ENCODE data around the gene RAP1B.
A peak's percentile ranks its signal among the peaks of the same experiment; 100 is the strongest.
"Not testable (repeated sequence)": the region's sequence is repeated elsewhere in the genome, so short reads cannot be mapped to it uniquely, and the experiment has no call there.

Gene RAP1B

DNA sequence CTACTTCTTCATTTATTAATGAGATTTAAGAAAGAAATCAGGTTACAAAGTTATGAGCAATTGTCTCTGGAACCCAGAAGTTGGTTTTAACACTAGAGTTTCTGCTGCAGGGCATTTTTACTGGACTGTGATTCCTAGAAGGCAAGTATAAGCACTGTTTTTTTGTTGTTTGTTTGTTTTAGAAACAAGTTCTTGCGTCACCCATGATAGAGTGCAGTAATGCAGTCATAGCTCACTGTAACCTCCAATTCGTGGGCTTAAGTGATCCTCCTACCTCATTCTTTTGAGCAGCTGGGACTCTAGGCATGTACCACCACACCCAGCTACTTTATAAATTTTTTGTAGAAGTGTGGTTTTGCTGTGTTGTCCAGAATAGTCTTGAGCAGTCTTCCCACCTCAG, 25.6 kb downstream of the RAP1B start:
- no peak for DNase-seq (ENCODE audit: low spot score)

DNA sequence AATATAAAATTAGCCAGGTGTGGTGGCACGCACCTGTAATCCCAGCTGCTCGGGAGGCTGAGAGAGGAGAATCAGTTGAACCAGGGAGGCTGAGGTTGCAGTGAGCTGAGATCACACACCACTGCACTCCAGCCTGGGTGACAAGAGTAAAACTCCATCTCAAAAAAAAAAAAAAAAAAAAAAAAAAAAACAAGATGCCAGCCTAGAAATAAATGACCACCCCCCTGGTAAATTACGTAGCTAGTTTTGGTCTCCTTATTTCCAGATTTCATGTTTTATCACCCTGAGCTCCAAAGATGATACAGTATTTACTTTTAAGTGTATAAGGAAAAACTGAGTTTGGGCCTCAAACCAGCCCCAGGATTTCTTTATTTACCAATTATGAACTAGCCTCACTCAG, 26.7 kb downstream of the RAP1B start:
- DNase-seq (ENCODE audit: low spot score) = not testable (repeated sequence)

DNA sequence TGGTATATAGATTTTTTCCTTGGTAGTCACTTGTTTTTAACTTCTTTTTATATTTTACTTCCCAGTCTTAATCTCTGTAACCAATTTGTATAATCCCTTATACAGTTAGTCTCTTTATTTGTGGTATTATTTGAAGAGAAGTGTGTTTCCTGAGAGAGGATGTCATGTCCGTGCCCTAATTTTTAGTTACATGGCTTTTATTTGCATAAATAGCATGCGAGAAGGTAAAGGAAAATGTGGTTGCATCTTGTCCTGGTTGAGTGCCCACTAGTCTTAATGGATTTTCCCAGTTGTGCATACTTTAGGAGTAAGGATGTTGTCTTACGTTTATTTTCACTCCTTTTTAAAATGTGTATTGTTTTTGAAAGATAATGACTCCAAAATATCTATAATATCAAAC, 27.5 kb downstream of the RAP1B start:
- no peak for DNase-seq (ENCODE audit: low spot score)

DNA sequence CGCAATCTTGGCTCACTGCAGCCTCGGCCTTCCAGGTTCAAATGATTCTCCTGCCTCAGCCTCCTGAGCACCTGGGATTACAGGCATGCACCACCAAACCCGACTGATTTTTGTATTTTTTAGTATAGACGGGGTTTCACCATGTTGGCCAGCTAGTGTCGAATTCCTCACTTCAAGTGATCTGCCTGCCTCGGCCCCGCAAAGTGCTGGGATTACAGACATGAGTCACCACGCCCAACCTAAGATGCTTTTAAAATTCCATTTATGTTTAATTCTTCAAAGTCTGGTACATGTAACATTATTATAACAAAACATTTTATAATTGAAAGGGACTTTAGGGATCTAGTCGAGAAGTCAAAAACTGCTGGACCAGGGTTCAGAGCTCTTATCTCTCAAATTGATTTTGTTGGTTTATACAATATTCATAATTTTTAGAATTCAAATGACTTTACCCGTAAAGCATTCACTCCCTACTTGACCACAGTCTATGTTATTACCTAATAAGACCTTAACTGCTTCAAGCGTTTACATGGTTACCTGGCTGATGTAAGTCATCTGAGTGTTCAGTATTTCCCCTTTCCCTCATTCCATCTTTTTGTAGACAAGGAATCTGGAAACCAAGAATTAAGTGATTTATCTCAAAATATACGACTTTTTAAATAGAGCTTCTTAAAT, 28.2 kb downstream of the RAP1B start:
- no peak for DNase-seq (ENCODE audit: low spot score)

DNA sequence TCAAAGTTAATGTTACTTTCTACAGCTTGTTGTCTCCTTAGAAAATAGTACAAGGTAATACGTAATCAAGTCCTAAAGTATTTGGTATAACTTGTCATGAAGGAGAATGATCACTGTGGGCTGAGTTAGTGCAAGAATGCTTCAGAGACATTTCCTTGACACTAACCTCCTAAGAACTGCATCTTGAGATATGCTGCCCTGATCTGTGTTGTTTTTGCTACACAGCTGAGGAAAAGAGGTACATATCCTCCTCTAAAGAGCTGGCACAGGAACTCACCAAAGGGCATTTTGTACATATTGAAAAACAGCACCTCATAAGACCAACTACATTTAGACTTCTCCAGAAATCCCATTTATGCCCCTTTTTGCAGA, 28.7 kb downstream of the RAP1B start:
- no peak for DNase-seq (ENCODE audit: low spot score)

DNA sequence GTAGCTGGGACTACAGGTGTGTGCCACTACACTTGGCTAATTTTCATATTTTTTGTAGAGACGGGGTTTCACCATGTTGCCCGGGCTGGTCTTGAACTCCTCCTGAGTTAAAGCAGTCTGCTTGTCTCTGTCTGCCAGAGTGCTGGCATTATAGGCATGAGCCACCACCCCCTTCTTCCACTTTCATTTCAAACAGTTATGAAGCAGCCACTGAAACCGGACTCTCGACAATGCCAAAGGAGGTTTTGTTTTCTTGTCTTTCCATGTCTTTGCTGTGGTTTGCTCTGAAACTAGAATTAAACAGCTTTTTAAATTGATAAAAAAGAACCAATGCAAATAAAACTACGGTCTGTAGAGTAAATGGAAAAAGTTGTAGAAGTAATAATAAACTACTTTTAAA, 30.4 kb downstream of the RAP1B start:
- DNase-seq (ENCODE audit: low spot score) = peak; percentile 35

DNA sequence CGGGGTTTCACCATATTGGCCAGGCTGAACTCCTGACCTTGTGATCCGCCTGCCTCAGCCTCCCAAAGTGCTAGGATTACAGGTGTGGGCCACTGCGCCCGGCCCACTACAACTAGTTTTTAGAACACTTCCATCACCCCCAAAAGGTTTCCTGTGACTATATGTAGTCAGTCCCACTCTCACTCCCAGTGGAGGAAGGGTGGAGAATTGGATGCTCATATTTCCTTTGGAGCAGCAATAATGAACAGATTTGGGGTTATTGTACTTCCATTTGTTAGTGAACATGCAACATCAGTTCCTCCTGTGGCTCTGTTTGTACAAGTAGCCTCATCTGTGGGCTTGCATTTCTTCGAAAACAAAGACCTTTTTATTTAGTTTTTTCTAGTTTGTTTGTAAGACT, 35.8 kb downstream of the RAP1B start:
- no peak for DNase-seq (ENCODE audit: low spot score)

DNA sequence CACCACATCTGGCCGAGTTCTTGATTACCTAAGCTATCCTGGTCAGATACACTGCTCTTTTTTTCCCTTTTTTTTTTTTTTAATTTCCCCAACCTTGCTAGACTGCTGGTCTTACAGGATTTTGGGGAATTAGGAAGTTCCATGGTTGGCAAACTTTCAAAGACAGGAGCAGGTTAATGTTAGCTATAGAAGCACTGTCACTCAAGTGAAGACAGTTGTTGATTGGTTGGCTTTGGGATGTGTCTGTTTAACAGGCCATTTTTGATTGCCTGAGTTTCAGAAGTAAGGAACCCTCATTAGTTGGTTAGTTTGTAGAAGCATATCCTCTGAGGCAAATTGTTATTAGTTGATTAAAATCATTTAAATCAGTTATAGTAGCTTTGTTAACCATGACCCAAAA, 36.8 kb downstream of the RAP1B start:
- no peak for DNase-seq (ENCODE audit: low spot score)

DNA sequence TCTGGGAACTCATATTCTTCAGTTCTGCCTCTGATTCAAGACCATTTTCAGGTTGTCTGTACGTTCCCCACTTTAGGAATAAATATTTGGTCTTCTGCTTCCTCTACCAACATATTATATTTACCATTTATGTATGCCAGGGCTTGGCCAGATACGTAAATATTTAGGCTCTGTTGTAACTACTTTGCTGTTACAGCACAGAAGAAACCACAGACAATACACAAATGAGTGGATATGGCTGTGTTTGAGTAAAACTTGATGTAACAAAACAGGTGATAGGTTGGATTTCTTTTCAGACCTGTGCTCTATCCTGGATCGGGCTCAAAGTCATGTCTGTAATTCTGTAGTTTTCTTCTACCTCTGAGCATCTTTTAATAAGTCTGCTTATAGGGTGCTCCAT, 37.5 kb downstream of the RAP1B start:
- DNase-seq (ENCODE audit: low spot score) = no peak

DNA sequence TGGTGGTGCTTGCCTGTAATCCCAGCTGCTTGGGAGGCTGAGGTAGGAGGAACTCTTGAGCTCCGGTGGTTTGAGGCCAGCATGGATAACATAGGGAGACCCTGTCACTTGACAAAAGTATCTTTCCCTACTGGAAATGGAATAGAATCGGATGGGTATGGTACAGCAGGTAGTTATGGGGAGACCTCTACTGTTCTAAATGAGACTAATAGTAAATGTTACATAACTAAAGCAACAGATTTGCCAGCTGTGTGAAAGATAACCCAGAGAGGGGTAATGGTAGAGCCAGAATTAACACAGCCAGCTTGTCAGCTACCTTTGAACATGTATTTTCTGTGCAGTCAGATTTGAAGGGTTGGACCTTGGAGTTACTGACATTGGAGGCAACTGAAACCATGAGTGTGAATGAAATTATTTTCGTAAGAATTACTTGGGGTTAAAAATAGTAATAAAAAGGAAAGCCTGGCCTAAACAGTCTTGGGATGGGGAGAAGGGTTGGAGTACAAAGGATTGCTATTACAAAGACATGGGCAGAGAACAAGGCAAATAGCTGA, 54.4 kb downstream of the RAP1B start:
- DNase-seq (ENCODE audit: low spot score) = no peak

DNA sequence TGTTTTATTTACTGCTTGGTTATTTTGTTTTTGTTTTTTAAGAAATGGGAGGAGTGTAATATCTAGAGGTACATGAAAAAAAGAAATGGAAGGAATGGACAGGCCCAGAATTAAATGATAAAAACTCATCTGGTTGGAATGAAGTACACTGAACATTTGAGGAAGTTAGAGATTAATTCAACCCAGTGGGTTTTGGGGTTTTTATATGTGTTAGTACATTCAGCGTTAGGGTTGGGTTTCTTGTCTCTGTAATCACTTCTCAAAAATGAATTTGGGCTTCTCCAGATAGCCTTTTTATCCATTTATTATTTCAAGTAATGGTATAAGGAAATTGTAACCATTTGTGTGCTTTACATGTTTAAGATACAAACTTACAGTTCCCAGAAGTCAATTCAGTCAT, 56.6 kb downstream of the RAP1B start:
- no peak for DNase-seq (ENCODE audit: low spot score)

DNA sequence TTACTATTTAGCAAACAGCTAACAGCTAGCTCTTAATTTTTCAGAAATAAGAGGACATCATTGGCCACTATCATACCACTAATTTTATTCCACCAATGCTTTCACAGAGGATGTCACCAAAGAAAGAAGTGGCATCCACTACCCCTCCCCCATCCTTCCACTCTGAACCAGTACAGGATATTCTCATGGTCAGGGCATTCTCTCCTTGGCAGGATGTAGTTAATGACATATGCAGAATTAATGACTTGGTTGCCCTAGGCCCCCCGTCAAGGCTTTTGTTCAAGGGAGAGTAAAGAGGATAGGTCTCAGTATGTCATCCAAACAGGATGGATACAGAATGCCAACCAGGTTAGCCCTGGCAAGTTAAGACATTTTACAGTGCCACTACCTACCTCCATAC, 57.2 kb downstream of the RAP1B start:
- no peak for DNase-seq (ENCODE audit: low spot score)

DNA sequence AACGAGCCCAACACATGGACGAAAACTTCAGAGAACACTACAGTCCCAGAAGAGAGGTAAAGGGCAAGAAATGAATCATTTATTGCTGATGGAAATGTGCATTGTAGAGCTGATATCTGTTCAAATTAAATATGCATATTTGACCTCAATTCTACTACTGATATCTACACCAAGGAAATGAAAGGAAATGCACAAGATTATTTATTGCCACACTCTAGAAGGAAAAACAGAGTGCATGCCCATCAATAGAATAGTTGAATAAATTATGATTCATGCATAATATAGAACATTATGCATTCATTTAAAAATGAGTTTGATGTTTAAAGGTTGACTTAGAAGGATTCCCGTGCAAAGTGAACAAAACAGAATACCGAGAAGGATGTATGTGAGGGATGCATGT, 60.5 kb downstream of the RAP1B start:
- no peak for DNase-seq (ENCODE audit: low spot score)

DNA sequence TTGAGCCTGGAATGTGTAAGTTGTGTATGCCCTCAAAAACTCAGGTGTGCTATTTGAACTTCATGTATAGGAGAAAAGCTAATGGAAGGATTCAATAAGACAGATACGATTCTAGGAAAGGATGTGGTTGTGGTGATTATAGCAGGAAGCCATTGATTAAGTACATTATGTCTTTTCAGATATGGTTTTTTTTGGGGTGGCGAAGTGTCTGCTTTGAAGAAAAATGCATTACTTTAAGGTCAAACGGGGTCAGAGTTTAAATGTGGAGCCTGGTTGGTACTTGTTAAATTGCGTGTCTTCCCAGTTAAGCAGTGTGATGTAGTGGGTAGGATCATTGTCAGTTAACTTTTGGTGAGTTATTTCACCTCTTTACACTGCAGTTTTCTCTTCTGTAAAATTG, 63.1 kb downstream of the RAP1B start:
- peak; percentile 55 for DNase-seq (ENCODE audit: low spot score)

DNA sequence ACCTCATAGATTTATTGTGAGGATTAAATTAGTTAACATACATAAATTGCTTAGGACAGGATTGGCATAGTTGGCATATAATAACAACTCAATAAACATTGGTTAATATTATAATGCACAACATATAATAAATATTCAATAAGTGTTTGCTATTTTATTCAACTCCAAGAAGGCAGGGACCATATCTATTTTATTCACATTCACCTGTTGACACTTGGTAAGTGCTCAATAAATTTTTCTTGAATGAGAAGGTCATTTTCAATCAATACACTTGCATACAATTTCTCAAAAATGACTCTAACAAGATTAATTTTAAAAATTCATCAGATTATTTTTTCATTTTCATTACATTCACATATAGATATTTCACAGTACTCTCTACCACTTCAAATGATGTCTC, 63.7 kb downstream of the RAP1B start:
- no peak for DNase-seq (ENCODE audit: low spot score)

DNA sequence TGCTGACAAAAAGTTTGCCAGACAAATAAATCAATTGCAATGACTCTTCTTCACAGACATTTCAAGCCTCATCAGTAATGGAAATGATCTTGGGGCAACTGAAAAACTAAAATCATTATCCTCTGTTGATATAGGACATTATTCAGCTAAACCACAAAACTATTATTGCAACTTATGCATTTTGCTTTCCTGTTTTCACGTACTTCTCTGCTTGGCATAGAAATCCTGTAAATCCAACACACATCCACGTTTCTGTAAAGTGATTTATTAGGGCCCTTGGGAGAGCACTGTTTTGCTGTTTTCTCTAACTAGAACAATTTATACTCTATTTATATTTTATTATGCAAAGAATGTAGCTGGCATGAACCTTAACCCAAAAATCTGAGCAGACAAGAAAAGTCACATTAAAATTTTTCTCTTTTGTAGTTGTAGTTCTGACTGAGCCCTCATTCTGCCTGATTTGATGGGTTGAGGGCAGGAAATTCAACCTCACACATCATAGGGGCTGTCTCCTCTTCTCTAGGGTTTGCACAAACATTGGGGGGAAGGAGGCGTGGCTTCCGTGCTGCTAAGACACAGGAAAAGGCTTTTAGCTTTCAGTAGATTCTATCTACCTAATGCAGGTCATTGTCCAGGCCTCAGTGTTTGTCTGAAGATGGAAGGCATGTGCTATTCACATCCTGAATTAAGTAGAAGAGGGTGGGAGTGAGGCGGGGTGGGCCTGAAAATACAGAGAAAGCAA, 64.6 kb downstream of the RAP1B start:
- peak; percentile 71 for DNase-seq (ENCODE audit: low spot score)

DNA sequence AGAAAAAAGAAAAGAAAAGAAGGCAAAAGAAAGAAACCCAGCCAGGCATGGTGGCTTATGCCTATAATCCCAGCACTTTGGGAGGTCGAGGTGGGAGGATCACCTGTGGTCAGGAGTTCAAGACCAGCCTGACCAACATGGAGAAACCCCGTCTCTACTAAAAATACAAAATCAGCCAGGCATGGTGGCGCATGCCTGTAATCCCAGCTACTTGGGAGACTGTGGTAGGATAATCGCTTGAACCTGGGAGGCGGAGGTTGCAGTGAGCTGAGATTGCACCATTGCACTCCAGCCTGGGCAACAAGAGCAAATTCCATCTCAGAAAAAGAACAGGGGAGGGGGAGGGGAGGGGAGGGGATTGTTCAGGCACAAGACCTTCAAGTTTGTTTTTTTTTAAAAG, 66.2 kb downstream of the RAP1B start:
- DNase-seq (ENCODE audit: low spot score) = not testable (repeated sequence)

DNA sequence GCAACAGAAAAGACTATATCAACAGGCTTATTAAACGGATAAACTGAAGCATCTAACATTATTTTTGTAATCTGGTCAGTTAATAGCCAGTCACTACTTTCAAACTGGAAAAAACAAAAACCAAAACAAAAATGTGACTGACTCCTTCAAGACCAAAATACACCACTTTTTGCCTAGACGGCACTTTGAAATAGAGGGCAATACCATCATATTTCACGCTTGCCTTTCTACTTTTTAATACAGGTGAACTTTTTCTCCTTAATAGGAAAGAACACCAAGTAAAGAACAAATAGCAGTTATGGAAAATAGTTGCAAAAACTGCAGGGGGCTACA, 75.5 kb downstream of the RAP1B start:
- no peak for DNase-seq (ENCODE audit: low spot score)

DNA sequence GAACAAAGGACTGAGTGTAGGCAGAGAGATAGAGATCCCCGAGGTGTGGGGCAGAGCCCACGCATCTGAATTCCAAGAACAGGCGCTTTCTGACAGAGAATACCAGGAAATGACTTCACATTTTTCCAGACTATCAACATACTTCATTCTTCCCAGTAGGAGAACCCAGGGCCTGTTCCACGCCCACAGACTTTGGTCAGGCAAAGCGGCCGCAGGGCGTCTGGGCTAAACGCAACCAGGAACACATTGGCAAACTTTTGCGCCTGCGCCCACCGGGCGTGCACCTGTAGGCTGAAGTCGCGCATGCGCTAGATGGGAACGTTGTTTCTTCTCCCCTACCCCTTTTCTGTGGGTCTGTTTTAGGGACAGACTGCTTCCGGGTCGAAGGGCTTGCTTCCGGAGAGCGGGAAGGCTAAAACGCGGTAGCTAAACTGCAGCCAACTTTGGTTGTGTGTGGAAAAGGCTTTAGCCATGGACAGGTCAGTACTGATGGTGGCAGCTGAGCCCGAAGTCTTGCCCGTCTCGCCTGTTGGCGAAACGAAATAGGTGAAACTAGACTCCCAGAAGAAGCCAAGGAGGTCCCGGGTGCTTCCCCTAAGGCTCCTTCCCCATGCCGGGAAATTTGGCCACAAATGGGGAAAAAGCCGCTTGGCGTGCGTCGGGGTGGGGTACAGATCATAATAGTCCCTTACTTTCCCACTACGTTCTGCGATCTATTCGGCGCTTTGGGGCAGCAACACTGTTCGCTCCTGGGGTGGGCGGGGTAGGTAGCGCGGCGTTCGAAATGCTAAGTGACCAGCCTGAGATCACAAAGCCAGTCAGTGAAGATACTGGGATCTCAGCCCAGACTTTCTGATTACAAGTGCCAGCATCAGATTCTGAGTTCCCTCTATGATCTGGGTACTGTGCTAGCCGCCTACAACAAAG, 76.2 kb downstream of the RAP1B start, which contains the start of gene NUP107:
TSS of gene NUP107 (plus strand) at position 384 of the 927 bp plus-strand sequence. CDS start at position 472, 88 bp downstream.
- peak; percentile 97 for DNase-seq (ENCODE audit: low spot score)

DNA sequence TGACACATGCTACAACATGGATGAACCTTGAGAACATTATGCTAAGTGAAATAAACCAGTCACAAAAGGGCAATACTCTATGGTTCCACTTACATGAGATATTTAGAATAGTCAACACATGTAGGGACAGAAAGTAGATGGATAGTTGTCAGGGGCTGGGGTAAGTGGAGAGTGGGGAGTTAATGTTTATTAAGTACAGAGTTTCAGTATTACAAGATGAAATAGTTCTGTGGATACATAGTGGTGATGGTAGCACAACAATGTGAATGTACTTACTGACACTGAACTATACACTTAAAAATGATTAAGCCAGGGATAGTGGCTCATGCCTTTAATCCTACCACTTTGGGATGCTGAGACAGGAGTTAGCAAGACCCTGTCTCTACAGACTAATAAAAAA, 84.8 kb downstream of the RAP1B start:
- DNase-seq (ENCODE audit: low spot score) = no peak

DNA sequence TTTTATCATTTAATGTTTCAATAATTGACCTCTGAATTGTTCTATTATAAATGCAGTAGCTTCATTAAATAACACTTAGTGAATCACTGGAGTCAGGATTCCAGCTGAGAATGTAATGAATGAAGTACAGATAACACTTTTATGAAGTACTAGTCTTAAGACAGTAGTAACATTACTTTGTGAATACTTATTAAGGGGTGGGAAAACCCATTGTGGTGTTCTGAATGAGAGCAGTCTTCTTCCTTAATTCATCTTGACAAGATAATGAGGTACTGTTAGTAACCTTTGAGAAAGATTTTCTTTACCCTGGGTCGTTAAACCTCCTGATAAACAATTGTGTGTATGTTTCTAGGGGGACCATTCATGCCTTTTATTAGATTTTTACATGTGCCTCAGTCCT, 88.8 kb downstream of the RAP1B start:
- DNase-seq (ENCODE audit: low spot score) = no peak
